ENCODE measurements around the gene SLC13A4.
"Not testable (repeated sequence)": the region's sequence is repeated elsewhere in the genome, so short reads cannot be mapped to it uniquely, and the experiment has no call there.

Gene SLC13A4

DNA sequence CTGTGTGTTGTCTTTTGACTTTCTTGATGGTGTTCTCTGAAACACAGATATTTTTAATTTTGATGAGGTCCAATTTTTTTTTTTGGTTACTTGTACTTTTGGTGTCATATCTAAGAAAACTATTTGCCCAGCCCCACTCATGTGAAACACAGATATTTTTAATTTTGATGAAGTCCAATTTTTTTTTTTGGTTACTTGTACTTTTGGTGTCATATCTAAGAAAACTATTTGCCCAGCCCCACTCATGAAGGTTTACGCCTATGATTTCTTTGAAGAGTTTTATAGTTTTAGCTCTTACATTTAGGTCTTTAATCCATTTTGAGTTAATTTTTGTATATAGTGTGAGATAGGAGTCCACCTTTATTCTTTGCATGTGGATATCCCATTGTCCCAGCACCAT, 60.4 kb downstream of the SLC13A4 start:
- H2AK5ac ChIP-seq (ENCODE audit: low read length); H3K23ac ChIP-seq (ENCODE audit: low read length); H3K4me1 ChIP-seq (ENCODE audit: control insufficient read depth in 1 of 2, insufficient read depth in 2 of 2, low read length in 2 of 2); H3K4me2 ChIP-seq (ENCODE audit: low read length); H3K4me3 ChIP-seq (ENCODE audit: low read depth, low read length); H4K91ac ChIP-seq (ENCODE audit: low read depth, low read length); DNase-seq; H2BK5ac ChIP-seq (ENCODE audit: low read depth, low read length, poor library complexity); H3K27me3 ChIP-seq (ENCODE audit: insufficient read depth, low read length); H3K36me3 ChIP-seq (ENCODE audit: control insufficient read depth in 1 of 2, insufficient read depth in 2 of 2, low read length in 2 of 2); H3K9ac ChIP-seq (ENCODE audit: low read length); H3K4ac ChIP-seq (ENCODE audit: low read depth, low read length); H3K18ac ChIP-seq (ENCODE audit: low read length); H2BK12ac ChIP-seq (ENCODE audit: low read length); H4K12ac ChIP-seq (ENCODE audit: low read depth, low read length); H3K79me1 ChIP-seq (ENCODE audit: low read length); H2AFZ ChIP-seq (ENCODE audit: insufficient read depth, low read length, poor library complexity); H3K9me3 ChIP-seq (ENCODE audit: insufficient read depth, low read depth, low read length); H3K27ac ChIP-seq (ENCODE audit: low read depth, low read length); H3K14ac ChIP-seq (ENCODE audit: low read length); H4K8ac ChIP-seq (ENCODE audit: low read depth, low read length); H3K79me2 ChIP-seq (ENCODE audit: control insufficient read depth, insufficient read depth, low read length, poor library complexity); H2BK120ac ChIP-seq (ENCODE audit: insufficient read depth, low read length, poor library complexity): not testable (repeated sequence)
- WGBS (ENCODE audit: extremely low coverage, insufficient coverage, insufficient read length): no CpG with 5 or more reads among the region's 1 CpG

- Histone ChIP-seq H3K79me2 (ENCODE audit: control insufficient read depth, insufficient read depth, low read length, poor library complexity) (peaks cover 11% of the 10 kb centered on the region), H3K27ac (ENCODE audit: low read depth, low read length) (no peak overlapping the region), H4K12ac (ENCODE audit: low read depth, low read length) (no peak overlapping the region), H3K9me3 (ENCODE audit: insufficient read depth, low read depth, low read length) (peaks cover 4% of the 10 kb centered on the region), H2AFZ (ENCODE audit: insufficient read depth, low read length, poor library complexity) (no peak overlapping the region), H2BK5ac (ENCODE audit: low read depth, low read length, poor library complexity) (no peak overlapping the region), H3K4me1 (ENCODE audit: control insufficient read depth in 1 of 2, insufficient read depth in 2 of 2, low read length in 2 of 2) (peaks cover 7 to 8% of the 10 kb centered on the region in 2 experiments), H3K79me1 (ENCODE audit: low read length) (peaks cover 9% of the 10 kb centered on the region), H3K4me2 (ENCODE audit: low read length) (no peak overlapping the region), H2AK5ac (ENCODE audit: low read length) (no peak overlapping the region), H4K8ac (ENCODE audit: low read depth, low read length) (no peak overlapping the region), H3K18ac (ENCODE audit: low read length) (no peak overlapping the region), H3K23ac (ENCODE audit: low read length) (no peak overlapping the region), H2BK12ac (ENCODE audit: low read length) (no peak overlapping the region), H3K36me3 (ENCODE audit: control insufficient read depth in 1 of 2, insufficient read depth in 2 of 2, low read length in 2 of 2) (peaks cover 4% of the 10 kb centered on the region in 2 experiments), H3K4me3 (ENCODE audit: low read depth, low read length) (no peak overlapping the region), H3K27me3 (ENCODE audit: insufficient read depth, low read length) (no peaks in the 10 kb centered on the region), H2BK120ac (ENCODE audit: insufficient read depth, low read length, poor library complexity) (no peak overlapping the region), H3K9ac (ENCODE audit: low read length) (no peak overlapping the region), H4K91ac (ENCODE audit: low read depth, low read length) (no peak overlapping the region), H3K14ac (ENCODE audit: low read length) (no peak overlapping the region), H3K4ac (ENCODE audit: low read depth, low read length) (no peak overlapping the region)
- DNase-seq: no peak
- WGBS (ENCODE audit: extremely low coverage, insufficient coverage, insufficient read length): no CpG with 5 or more reads among the region's 6 CpGs
Measured at GRCh38 chr7:135666846-135667245, 61.1 kb downstream of the SLC13A4 start.

GRCh38 chr7:135666156-135666555, 61.8 kb downstream of the SLC13A4 start:
- H3K9me3 ChIP-seq (ENCODE audit: insufficient read depth, low read depth, low read length): peaks cover 4% of the 10 kb centered on the region
- H4K8ac ChIP-seq (ENCODE audit: low read depth, low read length): no peak overlapping the region
- H2BK120ac ChIP-seq (ENCODE audit: insufficient read depth, low read length, poor library complexity): no peak overlapping the region
- H2BK5ac ChIP-seq (ENCODE audit: low read depth, low read length, poor library complexity): peak overlapping the region; percentile 7
- H4K91ac ChIP-seq (ENCODE audit: low read depth, low read length): no peak overlapping the region
- H2AK5ac ChIP-seq (ENCODE audit: low read length): no peak overlapping the region
- H3K79me2 ChIP-seq (ENCODE audit: control insufficient read depth, insufficient read depth, low read length, poor library complexity): peaks cover 11% of the 10 kb centered on the region
- H2AFZ ChIP-seq (ENCODE audit: insufficient read depth, low read length, poor library complexity): no peak overlapping the region
- no CpG with 5 or more reads among the region's 11 CpGs for WGBS (ENCODE audit: extremely low coverage, insufficient coverage, insufficient read length)
- peaks cover 4% of the 10 kb centered on the region in 2 experiments for H3K36me3 ChIP-seq (ENCODE audit: control insufficient read depth in 1 of 2, insufficient read depth in 2 of 2, low read length in 2 of 2)
- no peak overlapping the region for H3K9ac ChIP-seq (ENCODE audit: low read length)
- DNase-seq: peak; percentile 56 to 71
- peaks cover 9% of the 10 kb centered on the region for H3K79me1 ChIP-seq (ENCODE audit: low read length)
- no peak overlapping the region for H3K23ac ChIP-seq (ENCODE audit: low read length)
- H3K27ac ChIP-seq (ENCODE audit: low read depth, low read length): no peak overlapping the region
- no peak overlapping the region for H3K4me2 ChIP-seq (ENCODE audit: low read length)
- no peak overlapping the region for H3K18ac ChIP-seq (ENCODE audit: low read length)
- H3K4me1 ChIP-seq (ENCODE audit: control insufficient read depth in 1 of 2, insufficient read depth in 2 of 2, low read length in 2 of 2): peaks cover 7 to 8% of the 10 kb centered on the region in 2 experiments
- H3K4ac ChIP-seq (ENCODE audit: low read depth, low read length): peak overlapping the region; percentile 61
- no peak overlapping the region for H3K4me3 ChIP-seq (ENCODE audit: low read depth, low read length)
- H4K12ac ChIP-seq (ENCODE audit: low read depth, low read length): no peak overlapping the region
- no peaks in the 10 kb centered on the region for H3K27me3 ChIP-seq (ENCODE audit: insufficient read depth, low read length)
- H3K14ac ChIP-seq (ENCODE audit: low read length): no peak overlapping the region
- H2BK12ac ChIP-seq (ENCODE audit: low read length): no peak overlapping the region

- Histone ChIP-seq H3K27ac (ENCODE audit: low read depth, low read length) (no peak overlapping the region), H3K4me3 (ENCODE audit: low read depth, low read length) (no peak overlapping the region), H4K8ac (ENCODE audit: low read depth, low read length) (no peak overlapping the region), H2AK5ac (ENCODE audit: low read length) (no peak overlapping the region), H3K79me2 (ENCODE audit: control insufficient read depth, insufficient read depth, low read length, poor library complexity) (peaks cover 11% of the 10 kb centered on the region), H2AFZ (ENCODE audit: insufficient read depth, low read length, poor library complexity) (no peak overlapping the region), H4K91ac (ENCODE audit: low read depth, low read length) (no peak overlapping the region), H3K9ac (ENCODE audit: low read length) (no peak overlapping the region), H3K79me1 (ENCODE audit: low read length) (peaks cover 9% of the 10 kb centered on the region), H3K14ac (ENCODE audit: low read length) (no peak overlapping the region), H2BK5ac (ENCODE audit: low read depth, low read length, poor library complexity) (no peak overlapping the region), H2BK120ac (ENCODE audit: insufficient read depth, low read length, poor library complexity) (no peak overlapping the region), H3K23ac (ENCODE audit: low read length) (no peak overlapping the region), H3K4ac (ENCODE audit: low read depth, low read length) (no peak overlapping the region), H3K4me2 (ENCODE audit: low read length) (no peak overlapping the region), H3K27me3 (ENCODE audit: insufficient read depth, low read length) (no peaks in the 10 kb centered on the region), H3K4me1 (ENCODE audit: control insufficient read depth in 1 of 2, insufficient read depth in 2 of 2, low read length in 2 of 2) (peaks cover 5 to 8% of the 10 kb centered on the region in 2 experiments), H3K9me3 (ENCODE audit: insufficient read depth, low read depth, low read length) (peaks cover 4% of the 10 kb centered on the region), H3K18ac (ENCODE audit: low read length) (no peak overlapping the region), H2BK12ac (ENCODE audit: low read length) (no peak overlapping the region), H3K36me3 (ENCODE audit: control insufficient read depth in 1 of 2, insufficient read depth in 2 of 2, low read length in 2 of 2) (peaks cover 4% of the 10 kb centered on the region in 2 experiments), H4K12ac (ENCODE audit: low read depth, low read length) (no peak overlapping the region)
- no peak for DNase-seq
- no CpG with 5 or more reads among the region's 3 CpGs for WGBS (ENCODE audit: extremely low coverage, insufficient coverage, insufficient read length)
Measured at GRCh38 chr7:135665042-135665441, 62.9 kb downstream of the SLC13A4 start.
